OCI-M2 (cell line): ENCODE data around the gene ATP2B2.

ENCODE experiments used
- DNase-seq: peaks from one replicate; lab custom pipeline; 2025; ENCODE audit not compliant: unreplicated experiment; lab: John Stamatoyannopoulos, UW

Gene ATP2B2

GRCh38 chr3:10434144-10434937 is 71.0 kb downstream of the ATP2B2 start:
- no peak for DNase-seq

- DNase-seq: no peak
Observed at GRCh38 chr3:10432931-10433330, 72.5 kb downstream of the ATP2B2 start.

- DNase-seq: no peak
Observed at GRCh38 chr3:10432156-10432845, 73.1 kb downstream of the ATP2B2 start.

- no peak for DNase-seq
Observed at GRCh38 chr3:10430805-10431204, 74.6 kb downstream of the ATP2B2 start.

GRCh38 chr3:10428406-10429091 is 76.8 kb downstream of the ATP2B2 start:
- no peak for DNase-seq

GRCh38 chr3:10426346-10427220 is 78.8 kb downstream of the ATP2B2 start:
- no peak for DNase-seq

- DNase-seq: no peak
Observed at GRCh38 chr3:10423171-10423882, 82.1 kb downstream of the ATP2B2 start.

- DNase-seq: no peak
Observed at GRCh38 chr3:10421996-10422395, 83.4 kb downstream of the ATP2B2 start.

GRCh38 chr3:10420745-10421475 is 84.5 kb downstream of the ATP2B2 start:
- no peak for DNase-seq

- DNase-seq: no peak
Observed at GRCh38 chr3:10419637-10420232, 85.7 kb downstream of the ATP2B2 start.

GRCh38 chr3:10417847-10418246 is 87.5 kb downstream of the ATP2B2 start:
- DNase-seq: no peak

- no peak for DNase-seq
Observed at GRCh38 chr3:10416730-10417300, 88.6 kb downstream of the ATP2B2 start.

- no peak for DNase-seq
Observed at GRCh38 chr3:10413041-10413440, 92.3 kb downstream of the ATP2B2 start.

- no peak for DNase-seq
Observed at GRCh38 chr3:10411598-10412332, 93.6 kb downstream of the ATP2B2 start.

GRCh38 chr3:10410383-10411002 is 94.9 kb downstream of the ATP2B2 start:
- DNase-seq: no peak

- DNase-seq: no peak
Observed at GRCh38 chr3:10408680-10409079, 96.7 kb downstream of the ATP2B2 start.

GRCh38 chr3:10407361-10407760 is 98.0 kb downstream of the ATP2B2 start:
- DNase-seq: no peak

GRCh38 chr3:10406414-10406813 is 99.0 kb downstream of the ATP2B2 start:
- DNase-seq: no peak
